Measurements from ENCODE around the gene RNF32.

The RNF32 gene

DNA sequence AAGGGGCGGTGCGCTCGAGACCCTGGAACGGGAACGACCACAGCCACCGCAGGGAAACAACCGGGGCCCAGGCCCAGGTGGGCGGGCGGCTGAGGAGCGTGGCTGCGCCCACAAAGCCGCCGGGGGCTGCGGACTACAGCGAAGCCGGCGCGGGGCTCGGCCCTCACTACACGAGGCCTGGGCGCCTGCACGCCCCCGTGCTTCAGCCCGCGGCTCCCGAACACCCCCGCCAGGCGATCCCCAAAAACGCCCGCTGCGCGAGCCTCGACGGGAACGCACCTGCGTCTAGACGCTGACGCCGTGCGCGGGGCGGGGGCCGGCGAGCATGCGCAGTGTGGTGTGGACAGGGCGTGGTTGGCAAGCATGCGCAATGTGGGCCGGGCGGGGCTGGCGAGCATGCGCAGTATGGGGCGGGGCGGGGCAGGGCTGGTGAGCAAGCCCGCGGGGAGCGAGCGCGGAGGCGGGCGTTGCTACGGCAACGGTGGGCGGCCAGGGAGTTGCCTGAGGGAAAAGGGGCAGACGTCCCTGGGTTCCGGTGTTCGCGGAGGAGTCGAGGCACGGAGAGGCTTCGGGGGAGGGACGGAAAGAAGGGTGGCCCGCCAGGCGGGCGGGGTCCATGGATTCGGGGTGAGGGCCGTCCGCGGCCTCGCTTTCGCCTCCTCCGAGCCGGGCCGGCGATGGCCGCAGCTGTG lies at the start of gene RNF32:
TSS of gene RNF32 (plus strand) at position 518 of the 692 bp plus-strand sequence. CDS start 3,104 bp downstream, outside the sequence.
- DNase-seq (ENCODE audit: insufficient read length, low spot score): peak; percentile 93
- FAIRE-seq: peak; percentile 92

DNA sequence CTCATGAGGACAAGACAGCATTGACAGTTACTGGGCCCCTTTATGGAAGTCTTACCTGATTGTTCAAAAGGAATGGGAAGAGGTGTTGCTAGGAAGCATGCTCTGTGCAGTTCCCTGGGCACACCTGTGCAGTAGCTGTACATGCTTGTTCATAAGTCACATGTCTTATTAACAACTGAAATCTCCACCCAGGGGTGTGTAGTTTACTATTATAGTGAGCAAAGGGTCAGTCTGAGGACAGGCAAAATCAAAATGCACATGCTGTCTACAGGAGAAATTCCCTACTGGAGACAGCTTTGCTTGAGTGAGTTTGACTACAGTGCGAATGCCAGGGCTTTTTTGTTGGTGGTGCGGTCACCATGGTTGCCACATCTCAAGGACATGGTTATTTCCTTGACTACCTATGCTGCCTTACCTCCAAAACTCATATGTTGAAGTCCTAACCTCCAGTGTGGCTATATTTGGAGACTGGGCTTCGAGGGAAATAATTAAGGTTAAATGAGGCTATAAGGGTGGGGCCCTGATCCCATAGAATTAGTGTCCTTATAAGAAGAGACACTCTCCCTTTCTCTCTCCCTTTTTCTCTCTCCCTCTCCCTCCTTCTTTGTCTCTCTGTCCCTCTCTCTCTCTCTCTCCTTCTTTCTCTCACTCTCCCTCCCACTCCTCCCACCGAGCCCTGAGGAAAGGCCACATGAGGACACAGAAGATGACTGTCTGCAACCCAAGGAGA lies 48.3 kb upstream of the RNF32 start:
- FAIRE-seq (no peak), DNase-seq (ENCODE audit: insufficient read length, low spot score) (no peak)

DNA sequence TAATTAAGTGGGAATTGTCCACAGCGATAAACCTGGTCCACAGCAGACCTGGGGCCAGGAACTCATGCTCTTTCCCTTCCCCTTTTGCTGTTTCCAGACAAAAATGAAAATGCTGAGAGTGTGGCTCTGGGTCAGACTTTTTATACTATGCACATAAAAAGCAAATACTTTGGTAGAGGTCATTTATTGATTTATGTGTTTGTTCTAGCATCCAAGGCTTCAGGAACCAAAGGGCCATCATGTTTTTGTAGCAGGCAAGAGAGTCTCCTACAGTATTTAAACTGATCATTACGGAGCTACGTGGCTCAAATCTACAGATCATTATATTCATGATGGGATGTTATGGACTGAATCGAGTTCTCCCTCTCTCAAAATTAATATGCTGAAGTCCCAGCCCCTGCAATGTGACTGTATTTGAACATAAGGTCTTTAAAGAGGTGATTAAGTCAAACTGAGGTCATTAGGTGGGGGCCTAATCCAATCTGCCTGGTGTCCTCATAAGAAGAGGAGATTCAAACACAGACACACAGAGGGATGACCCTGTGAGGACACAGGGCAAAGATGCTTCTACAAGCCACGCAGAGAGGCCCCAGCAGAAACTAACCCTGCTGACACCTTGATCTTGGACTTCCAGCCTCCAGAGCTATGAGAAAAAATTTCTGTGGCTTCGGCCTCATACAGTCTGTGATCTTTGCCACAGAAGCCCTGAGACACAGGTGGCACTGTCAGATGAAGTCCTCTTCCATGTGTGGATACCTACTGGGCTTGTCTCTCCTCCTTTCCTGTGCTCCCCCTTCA lies 46.1 kb upstream of the RNF32 start:
- no peak for DNase-seq (ENCODE audit: insufficient read length, low spot score)
- no peak for FAIRE-seq

DNA sequence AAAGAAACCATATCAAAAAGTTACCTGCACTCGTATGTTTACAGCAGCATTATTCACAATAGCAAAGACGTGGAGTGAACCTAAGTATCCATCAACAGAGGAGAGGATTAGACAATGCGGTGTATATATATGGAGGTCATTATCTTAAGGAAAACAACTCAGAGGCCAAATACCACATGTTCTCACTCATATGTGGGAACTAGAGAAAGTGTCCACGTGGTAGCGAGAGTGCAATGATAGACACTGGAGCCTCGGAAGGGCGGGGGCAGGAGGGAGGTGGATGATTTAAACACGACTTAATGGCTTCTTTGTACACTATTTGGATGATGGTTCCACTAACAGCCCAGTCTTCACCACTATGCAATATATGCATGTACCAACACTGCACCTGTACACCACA lies 40.1 kb upstream of the RNF32 start:
- DNase-seq (ENCODE audit: insufficient read length, low spot score) (no peak), FAIRE-seq (no peak)

DNA sequence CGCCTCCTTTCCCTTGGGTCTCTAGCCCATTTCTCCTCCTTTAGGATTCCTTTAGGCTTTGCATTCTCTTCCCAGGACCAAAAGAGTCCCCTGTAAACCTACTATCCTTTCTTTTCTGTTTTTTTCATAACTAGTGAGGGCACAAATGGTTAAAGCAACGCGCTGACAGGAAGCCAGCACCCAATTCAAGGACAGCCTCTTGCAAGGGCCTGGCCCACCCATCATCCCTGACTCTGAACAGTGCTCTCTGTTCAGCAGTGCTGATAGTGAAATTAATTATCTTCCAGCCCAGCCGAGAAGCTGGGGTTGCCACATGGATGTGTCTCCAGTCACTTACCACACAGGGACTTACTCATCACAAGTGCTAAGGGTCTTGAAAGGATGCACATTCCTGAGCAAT lies 38.3 kb upstream of the RNF32 start:
- DNase-seq (ENCODE audit: insufficient read length, low spot score) (no peak), FAIRE-seq (no peak)

DNA sequence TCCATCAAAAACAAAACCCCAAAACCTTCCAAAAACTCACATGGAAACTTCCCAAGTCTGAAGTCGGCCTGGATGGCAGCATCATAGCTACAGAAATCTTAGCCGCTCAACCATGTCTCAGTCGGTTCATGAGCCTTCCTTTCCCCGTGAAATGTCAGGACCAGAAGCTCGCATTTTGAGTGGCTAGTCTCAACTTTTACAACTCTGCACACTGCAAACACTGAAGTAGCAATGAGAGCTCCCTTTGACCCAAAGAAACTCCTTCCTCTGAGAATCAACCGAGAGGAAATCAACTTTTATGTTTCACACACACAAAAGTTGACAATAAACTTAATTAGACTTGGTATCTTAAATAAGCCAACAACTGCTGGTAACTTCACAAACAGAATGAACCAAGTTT lies 37.6 kb upstream of the RNF32 start:
- FAIRE-seq: no peak

DNA sequence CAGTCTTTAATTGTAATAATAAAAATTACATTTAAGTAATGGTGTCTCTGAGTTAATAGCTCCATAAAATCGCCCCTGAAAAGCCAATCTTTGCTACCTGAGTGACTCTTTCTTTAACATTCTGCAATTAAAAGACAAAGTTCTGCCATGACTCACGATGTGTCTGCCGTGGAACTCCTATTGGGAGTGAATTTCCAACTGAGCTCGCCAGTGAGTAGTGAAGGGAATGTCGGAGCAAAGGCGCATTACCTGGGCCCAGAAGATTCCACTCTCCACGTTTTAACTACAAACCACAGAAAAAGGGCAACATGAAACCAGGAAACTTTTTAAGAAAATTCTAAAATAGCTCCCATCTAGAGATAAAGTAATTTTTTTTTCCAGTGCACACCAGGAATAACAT lies 36.9 kb upstream of the RNF32 start:
- DNase-seq (ENCODE audit: insufficient read length, low spot score) (no peak), FAIRE-seq (no peak)

More for the DNA sequence above, 37.6 kb upstream of the RNF32 start:
- no peak for DNase-seq (ENCODE audit: insufficient read length, low spot score)

DNA sequence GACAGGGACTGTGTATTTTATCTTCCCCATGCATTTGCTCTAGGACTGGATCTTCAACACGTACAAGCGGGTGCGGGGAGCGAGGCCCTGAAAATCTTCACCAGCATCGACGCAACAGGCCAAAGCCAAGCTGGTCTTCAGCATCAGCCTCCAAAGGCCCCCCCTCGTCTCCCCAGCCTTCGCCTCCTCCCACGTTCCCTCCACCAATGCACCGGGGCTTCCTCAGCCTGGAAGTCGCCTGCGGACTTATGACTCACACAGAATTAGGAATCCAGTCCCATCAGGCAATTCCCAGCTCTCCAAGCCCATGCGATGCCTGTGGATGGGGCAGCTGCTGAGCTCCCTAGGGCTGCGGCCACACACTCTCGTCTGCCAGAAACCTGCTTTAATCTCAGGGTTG lies 36.3 kb upstream of the RNF32 start:
- peak; percentile 21 for DNase-seq (ENCODE audit: insufficient read length, low spot score)
- FAIRE-seq: no peak

DNA sequence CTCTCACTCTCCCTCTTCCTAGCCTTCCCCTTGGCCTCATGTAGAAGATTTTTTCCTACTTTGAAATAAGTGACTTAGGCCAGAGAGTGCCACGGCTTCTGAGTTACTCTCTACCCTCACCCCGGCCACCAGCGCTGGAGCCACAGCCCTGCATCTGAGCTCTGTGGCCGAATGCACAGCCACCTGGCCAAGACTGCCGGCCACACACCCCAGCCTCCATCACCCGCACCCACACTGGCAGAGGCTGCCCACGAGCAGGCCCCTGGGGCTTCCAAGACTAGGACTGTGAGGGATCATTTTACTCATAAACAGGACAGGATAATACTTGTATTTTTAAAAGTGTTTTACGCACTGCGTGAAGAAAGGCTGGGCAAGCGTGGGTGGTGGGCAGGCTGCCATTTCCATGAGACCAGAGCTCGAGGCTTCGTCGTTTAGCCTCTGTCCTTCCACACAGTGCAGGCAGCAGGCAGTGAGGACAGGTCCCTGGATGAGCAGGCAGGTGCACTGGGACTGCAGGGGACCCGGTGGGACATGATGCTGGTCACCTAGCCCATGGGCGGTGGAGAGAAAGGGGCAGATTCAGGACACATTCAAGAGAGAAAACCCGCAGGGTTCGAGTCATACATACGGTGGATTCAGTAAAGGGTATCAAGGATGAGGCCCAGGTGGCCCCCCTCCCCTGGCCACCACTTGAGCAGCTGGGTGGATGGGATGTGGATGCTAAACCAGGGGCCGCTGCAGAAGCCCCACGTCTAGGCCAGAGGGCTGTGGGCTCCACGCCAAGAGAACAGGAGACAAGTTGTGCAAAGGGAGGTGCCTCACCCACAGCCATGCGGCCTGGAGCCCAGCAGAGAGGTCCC lies 35.5 kb upstream of the RNF32 start:
- no peak for FAIRE-seq
- no peak for DNase-seq (ENCODE audit: insufficient read length, low spot score)

DNA sequence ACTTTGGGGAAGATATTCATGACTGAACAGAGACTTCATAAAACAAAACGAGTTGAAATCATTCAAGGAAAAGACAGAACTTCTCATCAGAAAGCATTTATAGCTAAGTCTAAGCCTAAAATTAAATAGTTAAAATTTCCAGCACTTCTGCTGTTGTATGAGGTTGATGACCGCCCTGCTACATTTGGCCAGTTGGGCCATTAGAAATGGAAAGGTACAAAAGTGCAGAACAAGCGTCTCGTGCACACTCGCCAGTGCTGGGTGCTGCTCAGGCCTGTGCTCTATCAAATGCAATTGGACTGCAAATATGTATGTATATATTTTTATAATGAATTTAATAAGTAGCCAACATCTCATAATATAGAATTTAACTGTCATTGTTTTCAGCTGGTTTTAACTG lies 34.4 kb upstream of the RNF32 start:
- no peak for FAIRE-seq
- no peak for DNase-seq (ENCODE audit: insufficient read length, low spot score)

DNA sequence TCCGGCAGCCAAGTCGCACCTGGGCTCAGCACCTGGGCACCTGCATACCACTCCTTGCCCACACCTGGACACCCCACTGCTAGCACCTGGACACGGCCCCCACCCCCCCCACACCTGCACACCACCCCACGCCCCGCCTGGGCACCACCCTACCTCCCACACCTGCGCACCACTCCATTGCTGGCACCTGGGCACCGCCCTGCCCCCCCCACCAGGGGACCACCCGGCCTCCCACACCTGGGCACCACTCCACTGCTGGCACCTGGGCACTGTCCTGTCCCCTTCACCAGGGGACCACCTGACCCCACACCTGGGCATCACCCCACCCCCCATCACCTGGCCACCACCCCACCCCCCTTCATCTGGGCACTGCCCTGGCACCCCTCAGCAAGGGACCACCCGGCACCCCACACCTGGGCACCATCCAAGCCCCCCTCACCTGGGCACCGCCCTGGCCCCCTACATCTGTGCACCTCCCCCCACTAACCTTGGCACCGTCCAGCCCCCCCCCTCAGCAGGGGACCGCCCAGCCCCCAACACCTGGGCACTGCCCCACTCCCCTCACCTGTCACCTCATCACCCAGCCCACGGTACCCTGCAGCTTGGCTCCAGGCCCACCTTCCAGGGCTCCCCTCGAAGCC lies 33.8 kb upstream of the RNF32 start:
- DNase-seq (ENCODE audit: insufficient read length, low spot score) (no peak), FAIRE-seq (no peak)

DNA sequence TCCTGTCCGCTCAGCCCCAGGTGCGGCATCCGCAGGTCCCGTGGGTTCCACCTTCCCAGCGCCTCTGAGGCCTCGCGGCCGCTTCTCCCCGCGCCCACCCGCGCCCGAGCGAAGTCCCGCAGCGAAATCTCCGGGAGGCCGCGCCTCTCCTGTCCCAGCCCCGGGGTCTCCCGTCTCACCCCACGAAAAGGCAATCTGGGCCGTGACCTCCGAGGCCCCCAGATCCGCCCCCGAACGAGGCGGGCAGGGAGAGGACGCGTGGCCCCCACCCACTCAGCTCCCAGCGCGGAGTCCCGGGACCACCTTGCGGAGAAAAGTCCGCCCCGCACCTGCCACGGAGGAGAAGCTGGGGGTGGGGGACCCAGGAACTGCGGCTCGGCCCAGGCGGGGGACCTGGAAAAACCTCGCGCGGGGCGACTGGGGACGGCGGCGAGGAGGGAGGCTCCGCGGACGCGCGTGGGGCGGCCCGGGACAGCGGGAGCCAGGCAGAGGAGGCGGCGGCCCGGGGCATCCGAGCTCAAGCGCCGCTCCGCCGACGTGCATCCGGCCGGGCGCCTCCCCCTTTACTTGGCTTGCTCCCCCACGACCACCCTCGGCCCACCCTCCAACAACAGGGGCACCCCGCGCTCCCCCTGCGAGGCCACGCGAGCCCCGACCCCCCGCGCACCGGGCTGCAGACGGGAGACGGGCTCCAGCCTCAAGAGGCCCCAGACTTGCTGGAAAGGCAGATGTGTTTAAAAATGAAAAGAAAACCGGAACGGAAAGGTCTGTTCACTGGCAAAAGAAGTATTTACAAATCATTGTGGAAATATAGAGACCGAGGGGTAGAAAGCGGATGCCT lies 33.0 kb upstream of the RNF32 start:
- FAIRE-seq (no peak), DNase-seq (ENCODE audit: insufficient read length, low spot score) (no peak)

DNA sequence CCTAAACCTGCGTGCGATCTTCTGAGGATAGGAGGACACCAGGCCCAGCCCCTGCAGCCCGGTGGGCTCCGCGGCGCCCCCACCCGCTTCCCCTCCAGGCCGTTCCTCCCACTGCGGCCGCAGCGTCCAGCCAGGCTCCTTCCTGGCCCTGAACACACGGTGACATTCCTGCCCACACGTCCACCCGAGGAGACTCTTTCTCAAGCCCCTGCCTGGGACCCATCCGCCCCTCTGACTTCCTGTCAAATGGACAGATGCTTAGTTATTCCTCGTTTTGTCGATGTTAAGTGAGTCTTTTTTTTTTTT lies 32.4 kb upstream of the RNF32 start:
- FAIRE-seq (no peak), DNase-seq (ENCODE audit: insufficient read length, low spot score) (no peak)

DNA sequence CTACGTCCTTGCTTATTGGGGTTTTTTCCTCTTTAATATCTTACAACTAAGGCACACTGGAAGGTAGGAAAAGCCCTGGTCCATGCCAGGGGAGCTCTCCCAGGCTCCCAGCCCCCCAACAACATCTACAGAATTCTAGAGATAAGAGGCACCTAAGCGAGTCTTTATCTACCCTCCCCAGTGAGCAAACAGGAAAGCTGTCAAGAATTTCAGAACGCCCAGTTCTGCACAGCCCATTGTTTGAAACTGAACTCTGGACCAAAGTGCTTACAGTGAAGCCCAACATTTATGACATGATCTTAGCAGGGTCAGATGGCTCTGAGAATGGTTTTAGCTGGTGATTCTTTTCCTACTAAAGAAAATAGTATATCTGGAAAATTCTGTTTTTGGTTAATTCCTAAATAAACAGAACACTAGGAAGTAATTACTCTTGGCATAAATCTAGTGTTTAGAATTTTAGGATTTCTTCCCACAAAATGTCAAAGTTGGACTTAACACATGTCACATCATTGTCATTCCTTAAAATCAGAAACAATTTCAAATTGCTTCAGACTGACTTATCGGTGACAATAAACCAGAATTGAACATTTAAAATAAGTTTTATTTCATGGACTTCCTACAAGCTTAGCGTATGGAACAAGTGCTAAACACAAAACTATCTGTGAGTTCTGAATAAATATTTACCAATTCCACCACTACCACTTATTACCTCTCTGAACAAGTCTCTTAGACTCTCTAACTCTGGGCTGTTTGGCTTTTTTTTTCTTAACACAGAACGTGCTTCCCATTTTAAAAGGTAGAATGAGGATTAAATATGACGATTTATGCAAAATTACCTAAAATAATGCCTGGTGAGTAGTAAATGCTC lies 31.3 kb upstream of the RNF32 start:
- no peak for FAIRE-seq
- no peak for DNase-seq (ENCODE audit: insufficient read length, low spot score)

DNA sequence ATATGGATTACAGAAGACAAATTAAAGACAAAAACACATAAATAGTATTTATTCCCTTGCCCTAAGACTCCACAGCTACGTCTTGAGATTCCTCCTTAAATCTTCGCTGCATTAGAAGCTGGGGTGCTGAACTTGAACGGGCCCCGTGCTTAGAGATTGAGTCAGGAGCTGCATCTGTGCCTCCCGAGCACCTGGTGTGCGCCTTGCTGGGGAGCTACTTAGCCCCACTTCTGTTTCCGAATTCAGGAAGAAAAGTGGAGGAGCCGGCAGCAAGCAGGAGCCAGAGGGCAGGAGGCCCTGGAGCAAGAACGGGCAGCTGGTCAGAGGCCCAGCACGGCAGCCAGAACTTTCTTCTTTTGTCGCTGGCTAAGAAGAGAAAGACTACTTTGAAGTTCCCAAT lies 30.4 kb upstream of the RNF32 start:
- no peak for DNase-seq (ENCODE audit: insufficient read length, low spot score)
- FAIRE-seq: no peak

DNA sequence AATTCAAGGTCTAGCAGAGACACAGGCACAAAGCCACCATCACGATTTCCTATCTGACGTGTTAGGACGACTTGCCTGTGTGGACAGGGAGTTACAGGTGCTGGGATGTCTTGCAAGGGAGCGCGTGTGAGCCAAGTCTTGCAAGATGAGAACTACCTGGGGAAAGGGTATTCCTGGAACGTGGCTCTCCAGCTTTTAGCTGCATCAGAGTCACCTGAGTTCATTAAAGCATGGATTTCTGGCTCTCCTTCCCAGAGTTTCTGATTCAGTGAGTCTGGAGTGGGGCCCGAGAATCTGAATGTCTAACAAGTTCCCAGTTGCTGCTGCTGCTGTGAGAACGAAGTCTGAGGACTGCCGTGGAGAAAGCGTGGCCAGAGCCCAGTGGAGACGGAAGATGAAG lies 30.0 kb upstream of the RNF32 start:
- DNase-seq (ENCODE audit: insufficient read length, low spot score) (no peak), FAIRE-seq (no peak)

DNA sequence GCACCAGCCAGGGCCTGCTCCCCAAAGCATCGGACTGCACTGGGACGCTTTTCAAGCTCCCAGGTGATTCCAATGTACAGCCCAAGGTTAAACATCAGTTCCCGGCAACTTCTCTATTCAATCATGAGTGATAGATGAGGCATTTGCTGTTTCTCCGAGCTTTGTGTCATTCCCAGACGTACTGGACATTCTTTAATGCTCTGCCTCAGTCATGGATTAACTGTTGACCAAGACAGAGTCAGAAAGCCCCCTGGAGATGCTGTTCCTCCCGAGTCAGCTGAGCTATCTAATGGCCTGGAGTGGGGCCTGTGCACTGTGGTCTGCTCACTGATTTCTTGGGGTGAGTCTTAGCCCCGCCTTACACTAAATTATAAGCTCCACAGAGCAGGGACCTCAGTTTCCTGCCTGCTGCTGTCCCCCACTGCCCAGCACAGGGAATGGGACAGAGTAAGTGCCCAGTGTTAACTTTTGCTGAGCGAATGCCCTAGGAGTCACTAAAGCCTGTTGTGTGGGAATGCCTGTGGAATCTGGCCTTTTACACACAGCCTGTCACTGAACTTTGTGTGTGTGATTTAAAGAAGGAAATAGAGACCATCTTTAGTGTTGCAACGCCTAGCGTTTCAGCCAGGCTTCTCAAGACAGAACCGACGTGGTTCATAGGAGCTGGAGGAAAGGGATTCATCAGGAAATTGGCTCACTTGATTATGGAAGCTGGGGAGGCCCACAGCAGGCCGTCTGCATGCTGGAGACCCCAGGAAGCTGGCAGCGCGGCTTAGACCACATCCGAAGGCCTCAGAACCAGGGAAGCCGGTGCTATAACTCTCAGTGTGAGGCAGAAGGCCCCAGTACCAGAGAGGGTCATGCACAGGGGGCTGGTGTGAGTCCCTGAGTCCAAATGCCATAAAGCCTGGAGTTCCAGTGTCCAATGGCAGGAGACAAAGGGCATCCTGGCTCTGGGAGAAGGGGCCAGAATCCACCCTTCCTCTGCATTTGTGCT lies 29.3 kb upstream of the RNF32 start:
- FAIRE-seq (no peak), DNase-seq (ENCODE audit: insufficient read length, low spot score) (no peak)
